ENCODE data around the gene CDC42EP5.

The CDC42EP5 gene

DNA sequence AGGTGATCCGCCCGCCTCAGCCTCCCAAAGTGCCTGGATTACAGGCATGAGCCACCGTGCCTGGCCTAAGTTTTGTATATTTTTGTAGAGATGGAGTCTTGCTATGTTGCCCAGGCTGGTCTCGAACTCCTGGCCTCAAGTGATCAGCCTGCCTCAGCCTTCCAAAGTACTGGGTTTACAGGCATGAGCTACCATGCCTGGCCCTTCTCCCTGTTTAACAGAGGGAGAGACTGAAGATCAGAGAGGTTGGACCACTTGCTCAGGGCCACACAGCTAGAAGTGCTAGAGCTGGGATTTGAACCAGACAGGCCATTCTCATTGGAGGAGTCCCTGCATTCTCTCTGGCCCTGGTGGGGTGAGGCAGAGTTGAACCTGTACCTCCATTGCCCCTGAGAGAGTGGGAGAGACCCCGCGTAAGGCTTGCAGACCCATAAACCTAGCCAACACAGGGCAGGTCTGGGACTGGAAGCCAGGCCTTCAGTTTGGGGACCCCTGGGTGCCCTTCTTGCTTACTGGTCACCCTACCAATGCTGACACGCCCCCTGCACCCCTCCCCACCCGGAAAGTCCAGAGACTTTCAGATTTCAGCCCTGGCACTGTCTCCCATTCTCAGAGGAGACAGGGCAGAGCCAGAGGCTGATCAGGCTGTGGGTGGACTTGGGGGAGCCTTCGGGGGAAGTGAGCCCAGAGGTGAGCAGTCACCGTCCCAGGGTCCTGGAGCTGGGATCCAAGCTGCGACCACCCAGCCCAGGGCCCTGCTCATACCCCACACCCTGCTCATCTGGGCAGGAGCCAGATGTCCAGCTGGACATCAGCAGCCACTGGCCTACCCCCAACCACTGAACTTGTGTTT, 44.5 kb downstream of the CDC42EP5 start:
- no peak for TF ChIP-seq CTCF (IDR thresholded peaks at IDR 0.05; ENCODE audit: low read depth, low read length)

DNA sequence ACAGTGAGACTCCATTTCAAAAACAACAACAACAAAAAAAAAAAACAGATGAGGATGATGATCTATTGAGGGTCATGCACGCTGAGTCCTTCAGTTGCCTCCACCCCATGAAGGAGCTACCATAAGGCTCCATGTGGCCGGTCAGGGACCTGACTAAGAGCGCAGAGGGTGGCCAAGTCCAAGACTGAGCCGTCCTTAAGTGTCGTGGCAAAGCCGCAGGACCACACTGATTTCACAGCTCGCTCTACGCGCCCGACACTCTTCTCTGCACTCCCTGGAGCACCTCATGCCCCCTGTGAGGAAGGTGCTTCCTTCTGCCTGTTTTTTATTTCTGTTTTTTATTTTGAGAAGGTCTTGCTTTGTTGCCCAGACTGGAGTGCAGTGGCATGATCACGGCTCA, 45.5 kb downstream of the CDC42EP5 start:
- no peak for TF ChIP-seq CTCF (IDR thresholded peaks at IDR 0.05; ENCODE audit: low read depth, low read length)
- no peak for DNase-seq (ENCODE audit: extremely low read depth, low read depth)

More for the DNA sequence above, 44.5 kb downstream of the CDC42EP5 start:
- DNase-seq (ENCODE audit: extremely low read depth, low read depth) = no peak

GRCh38 chr19:54426291-54426931, 46.7 kb downstream of the CDC42EP5 start:
- TF ChIP-seq CTCF (IDR thresholded peaks at IDR 0.05; ENCODE audit: low read depth, low read length) = no peak
- no peak for DNase-seq (ENCODE audit: extremely low read depth, low read depth)

DNA sequence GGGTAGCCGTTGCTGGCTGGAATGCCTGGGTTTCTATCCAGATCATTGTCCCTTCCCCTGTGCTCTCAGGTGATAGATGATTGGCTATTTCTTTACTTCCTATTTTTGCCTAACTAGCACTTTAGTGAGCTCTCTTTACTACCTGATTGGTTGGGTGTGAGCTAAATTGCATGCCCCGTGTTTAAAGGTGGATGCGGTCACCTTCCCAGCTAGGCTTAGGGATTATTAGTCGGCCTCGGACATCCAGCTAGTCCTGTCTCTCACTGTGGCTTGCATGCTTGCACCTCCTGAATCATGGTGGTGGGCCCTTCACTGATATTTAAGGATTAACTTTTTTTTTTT, 47.7 kb downstream of the CDC42EP5 start:
- DNase-seq (ENCODE audit: extremely low read depth, low read depth) = no peak
- TF ChIP-seq CTCF (IDR thresholded peaks at IDR 0.05; ENCODE audit: low read depth, low read length) = no peak

DNA sequence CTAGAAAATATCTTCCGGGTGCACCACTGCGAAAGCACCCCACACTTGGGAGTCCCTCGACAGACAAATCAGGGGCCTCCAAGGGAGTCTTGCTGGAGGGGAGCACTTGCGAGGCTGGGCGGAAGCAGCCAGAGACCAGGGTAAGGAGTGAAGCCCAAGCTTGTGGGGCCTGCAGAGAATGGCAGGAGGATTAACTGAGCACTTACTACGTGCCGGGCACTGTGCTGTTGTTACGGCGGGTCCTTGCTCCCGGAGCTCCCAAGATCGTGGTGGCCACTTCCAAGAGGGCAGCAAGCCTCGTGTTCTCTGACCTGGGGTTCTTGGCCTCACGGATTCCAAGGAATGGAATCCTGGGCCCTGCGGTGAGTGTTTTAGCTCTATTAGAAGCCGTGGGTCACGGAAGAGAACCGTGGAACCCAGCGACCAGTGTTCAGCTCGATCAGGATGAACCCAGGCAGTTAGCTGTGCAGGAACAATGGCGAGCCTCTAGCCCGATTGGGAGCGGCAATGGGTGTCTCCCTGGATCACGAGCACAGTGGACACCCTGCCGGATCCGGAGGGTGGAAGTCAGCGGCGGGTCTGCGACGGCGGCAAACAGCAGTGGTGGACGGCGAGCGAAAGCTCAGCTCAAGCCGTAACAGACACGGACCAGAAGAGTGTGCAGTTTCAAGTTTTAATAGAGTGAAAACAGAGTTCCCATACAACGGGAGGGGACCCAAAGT, 48.3 kb downstream of the CDC42EP5 start:
- no peak for TF ChIP-seq CTCF (IDR thresholded peaks at IDR 0.05; ENCODE audit: low read depth, low read length)
- no peak for DNase-seq (ENCODE audit: extremely low read depth, low read depth)

GRCh38 chr19:54424201-54424600, 48.9 kb downstream of the CDC42EP5 start:
- no peak for DNase-seq (ENCODE audit: extremely low read depth, low read depth)
- TF ChIP-seq CTCF (IDR thresholded peaks at IDR 0.05; ENCODE audit: low read depth, low read length) = no peak

DNA sequence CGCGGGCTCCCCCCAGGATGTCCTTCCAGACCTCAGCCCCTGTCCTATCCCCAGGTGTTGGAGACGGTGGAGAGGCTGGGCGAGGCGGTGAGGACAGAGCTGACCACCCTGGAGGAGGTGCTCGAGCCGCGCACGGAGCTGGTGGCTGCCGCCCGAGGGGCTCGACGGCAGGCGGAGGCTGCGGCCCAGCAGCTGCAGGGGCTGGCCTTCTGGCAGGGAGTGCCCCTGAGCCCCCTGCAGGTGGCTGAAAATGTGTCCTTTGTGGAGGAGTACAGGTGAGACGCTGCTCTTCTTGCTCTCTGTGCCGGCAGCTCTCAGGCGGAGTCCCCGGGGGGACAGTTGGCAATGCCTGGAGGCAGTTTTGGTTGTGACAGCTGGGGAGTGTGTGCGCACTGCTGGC, 51.0 kb downstream of the CDC42EP5 start:
- no peak for TF ChIP-seq CTCF (IDR thresholded peaks at IDR 0.05; ENCODE audit: low read depth, low read length)
- no peak for DNase-seq (ENCODE audit: extremely low read depth, low read depth)
